ENCODE results near the gene COLEC12.
A peak's percentile ranks its signal among the peaks of the same experiment; 100 is the strongest.

The COLEC12 gene

DNA sequence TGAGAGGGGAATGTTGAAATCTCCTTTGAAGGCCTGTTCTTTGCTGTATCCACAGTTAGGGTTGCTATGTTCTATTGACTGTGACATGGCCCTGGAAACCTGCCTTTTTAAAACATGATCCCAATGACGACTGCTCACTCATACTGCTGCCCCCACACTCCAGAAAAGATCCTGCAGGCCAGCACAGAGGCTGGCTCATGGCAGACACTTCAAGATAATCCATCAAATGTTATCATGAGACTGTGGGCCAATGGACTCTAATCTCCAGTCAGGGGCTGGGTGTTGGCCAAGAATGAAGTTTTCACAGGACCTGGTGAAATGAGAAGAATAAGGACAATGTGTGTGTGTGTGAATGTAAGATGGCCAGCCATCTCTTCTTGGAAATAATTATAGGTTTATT, 173.7 kb downstream of the COLEC12 start:
- no peak overlapping the region for H3K4me3 ChIP-seq (ENCODE audit: low read depth, low read length)
- DNase-seq (ENCODE audit: low read depth) = no peak
- TF ChIP-seq, protein P1, sequence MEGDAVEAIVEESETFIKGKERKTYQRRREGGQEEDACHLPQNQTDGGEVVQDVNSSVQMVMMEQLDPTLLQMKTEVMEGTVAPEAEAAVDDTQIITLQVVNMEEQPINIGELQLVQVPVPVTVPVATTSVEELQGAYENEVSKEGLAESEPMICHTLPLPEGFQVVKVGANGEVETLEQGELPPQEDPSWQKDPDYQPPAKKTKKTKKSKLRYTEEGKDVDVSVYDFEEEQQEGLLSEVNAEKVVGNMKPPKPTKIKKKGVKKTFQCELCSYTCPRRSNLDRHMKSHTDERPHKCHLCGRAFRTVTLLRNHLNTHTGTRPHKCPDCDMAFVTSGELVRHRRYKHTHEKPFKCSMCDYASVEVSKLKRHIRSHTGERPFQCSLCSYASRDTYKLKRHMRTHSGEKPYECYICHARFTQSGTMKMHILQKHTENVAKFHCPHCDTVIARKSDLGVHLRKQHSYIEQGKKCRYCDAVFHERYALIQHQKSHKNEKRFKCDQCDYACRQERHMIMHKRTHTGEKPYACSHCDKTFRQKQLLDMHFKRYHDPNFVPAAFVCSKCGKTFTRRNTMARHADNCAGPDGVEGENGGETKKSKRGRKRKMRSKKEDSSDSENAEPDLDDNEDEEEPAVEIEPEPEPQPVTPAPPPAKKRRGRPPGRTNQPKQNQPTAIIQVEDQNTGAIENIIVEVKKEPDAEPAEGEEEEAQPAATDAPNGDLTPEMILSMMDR (IDR thresholded peaks at IDR 0.05; ENCODE audit: insufficient read depth, low read depth, low read length, missing control alignments) = no peak

DNA sequence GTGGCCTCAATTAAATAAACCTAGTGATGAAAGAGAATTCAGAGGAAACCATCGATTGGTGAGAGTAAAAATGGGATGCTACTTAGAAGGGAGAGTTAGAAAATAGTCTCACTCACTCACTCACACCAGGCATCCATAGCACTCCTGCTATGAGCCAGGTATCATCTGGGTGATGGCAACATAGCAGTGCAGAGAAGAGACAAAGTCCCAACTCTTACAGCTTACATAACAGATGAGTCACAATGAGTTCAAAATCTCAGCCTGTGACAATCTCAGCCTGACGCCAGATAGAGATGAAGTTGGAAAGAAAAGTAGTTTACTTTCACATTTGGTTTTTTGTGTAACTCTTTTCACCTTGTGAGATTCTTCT, 177.3 kb downstream of the COLEC12 start:
- no peak overlapping the region for H3K4me3 ChIP-seq (ENCODE audit: low read depth, low read length)
- TF ChIP-seq, protein P1 (IDR thresholded peaks at IDR 0.05; ENCODE audit: insufficient read depth, low read depth, low read length, missing control alignments) = no peak
- no peak for DNase-seq (ENCODE audit: low read depth)

DNA sequence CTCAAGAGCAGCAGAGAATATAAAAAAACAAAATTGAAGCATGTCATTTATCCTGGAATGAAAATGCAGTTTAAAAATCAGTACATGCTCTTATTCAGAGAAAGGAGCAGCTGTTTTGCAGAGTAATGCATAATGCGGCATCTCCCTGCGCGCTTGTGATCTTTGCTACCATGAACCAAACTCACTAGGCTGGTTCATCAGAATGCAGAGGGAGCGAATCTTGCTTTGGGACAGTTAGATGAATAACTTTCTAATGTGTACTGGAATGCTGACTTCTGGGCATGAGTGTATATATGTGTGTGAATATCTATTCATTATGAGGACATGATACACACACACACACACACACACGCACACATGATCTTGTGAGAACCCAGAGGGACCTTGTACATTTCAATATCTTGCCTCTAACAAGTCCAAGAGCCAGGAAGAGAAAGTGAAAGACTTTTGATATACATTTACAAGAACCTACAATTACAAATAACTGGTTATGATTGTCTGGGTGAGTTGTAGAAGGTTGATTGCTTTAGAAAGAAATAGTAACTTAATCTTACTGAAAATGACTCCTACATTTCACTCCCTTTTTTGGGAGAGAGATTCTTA, 178.5 kb downstream of the COLEC12 start:
- no peak overlapping the region for H3K4me3 ChIP-seq (ENCODE audit: low read depth, low read length)
- DNase-seq (ENCODE audit: low read depth) = peak; percentile 9
- TF ChIP-seq, protein P1 (IDR thresholded peaks at IDR 0.05; ENCODE audit: insufficient read depth, low read depth, low read length, missing control alignments) = no peak

DNA sequence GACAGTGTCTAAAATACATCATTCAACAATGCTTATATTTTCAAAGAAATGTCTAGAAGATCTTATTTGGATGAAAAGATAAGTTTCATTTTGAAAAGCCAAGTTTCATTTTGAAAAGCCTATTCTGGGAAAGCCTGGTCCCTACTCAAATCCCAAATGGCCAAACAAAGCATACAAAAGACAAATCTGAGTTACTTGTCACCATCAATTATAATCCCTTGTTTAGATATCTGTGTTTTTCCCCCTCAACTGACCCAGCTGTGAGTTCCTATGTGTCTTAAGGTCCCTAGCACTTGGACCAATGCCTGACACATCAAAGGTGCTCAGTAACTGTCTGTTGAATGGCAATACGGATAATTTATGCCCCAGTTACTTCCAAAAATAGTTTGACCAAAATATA, 180.3 kb downstream of the COLEC12 start:
- TF ChIP-seq, protein P1 (IDR thresholded peaks at IDR 0.05; ENCODE audit: insufficient read depth, low read depth, low read length, missing control alignments) = no peak
- no peak for DNase-seq (ENCODE audit: low read depth)
- H3K4me3 ChIP-seq (ENCODE audit: low read depth, low read length) = no peak overlapping the region

DNA sequence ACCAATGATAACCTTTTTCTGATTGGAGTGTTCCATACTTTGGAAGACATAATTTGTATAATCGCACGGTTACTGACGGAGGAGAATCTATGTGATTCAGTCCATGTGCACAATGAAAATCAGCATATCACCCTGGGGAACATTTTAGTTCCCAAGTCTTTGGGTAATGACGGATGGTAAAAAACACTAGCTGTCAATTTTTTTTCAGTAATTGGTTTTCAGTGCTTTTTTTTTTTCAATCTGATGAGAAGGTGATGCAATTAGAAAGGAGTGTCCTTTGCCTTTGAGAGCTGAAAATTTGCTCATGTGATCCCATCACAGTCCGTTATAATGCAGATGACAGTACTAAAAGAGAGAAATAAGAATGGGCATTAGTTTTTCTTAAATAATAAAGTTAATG, 180.8 kb downstream of the COLEC12 start:
- TF ChIP-seq, protein P1 (IDR thresholded peaks at IDR 0.05; ENCODE audit: insufficient read depth, low read depth, low read length, missing control alignments) = no peak
- no peak for DNase-seq (ENCODE audit: low read depth)
- H3K4me3 ChIP-seq (ENCODE audit: low read depth, low read length) = no peak overlapping the region

DNA sequence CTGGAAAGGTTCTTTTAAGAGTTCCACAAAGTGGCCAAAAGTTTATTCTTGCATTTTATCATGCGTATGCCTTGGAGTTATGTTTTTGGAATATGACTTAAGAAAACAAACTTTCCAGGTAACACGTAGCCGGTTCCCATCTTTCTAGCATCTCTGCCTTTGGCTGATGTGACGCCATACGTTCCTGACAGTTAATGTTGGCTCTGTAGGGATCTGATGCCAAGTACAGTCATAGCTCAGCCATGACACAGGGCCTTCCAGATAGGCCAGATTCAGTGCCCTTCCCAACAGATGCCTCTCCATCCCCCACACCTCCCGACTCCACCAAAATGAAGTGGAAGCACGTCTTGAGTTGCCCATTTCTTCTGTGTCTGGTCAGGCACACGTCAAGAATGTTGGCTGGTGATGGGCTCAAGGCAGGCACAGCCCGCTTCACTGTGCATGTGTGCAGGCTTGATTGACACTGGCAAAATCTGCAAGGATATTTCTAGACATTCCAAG, 181.7 kb downstream of the COLEC12 start:
- no peak overlapping the region for H3K4me3 ChIP-seq (ENCODE audit: low read depth, low read length)
- no peak for DNase-seq (ENCODE audit: low read depth)
- TF ChIP-seq, protein P1 (IDR thresholded peaks at IDR 0.05; ENCODE audit: insufficient read depth, low read depth, low read length, missing control alignments) = no peak

DNA sequence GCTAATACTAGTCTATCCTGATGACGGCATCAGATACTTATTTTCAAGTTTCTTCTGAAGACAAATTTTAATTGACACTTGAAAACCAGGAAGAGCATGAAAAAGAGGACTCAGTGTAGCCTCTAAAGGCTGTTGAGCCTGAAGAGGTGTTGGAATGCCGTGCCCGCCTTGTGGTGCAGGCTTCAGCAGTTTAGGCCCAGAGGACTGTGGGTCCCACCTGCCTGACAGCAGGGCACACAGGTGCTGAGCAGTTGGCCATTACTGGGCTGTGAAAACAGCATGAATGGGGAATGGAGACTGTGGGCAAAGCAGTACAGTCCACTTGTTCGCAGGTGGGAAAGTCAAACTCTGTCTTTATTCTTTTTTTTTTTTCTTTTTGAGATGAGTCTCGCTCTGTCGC, 182.9 kb downstream of the COLEC12 start:
- TF ChIP-seq, protein P1 (IDR thresholded peaks at IDR 0.05; ENCODE audit: insufficient read depth, low read depth, low read length, missing control alignments) = no peak
- no peak for DNase-seq (ENCODE audit: low read depth)
- H3K4me3 ChIP-seq (ENCODE audit: low read depth, low read length) = no peak overlapping the region

Measured in GM12865 (cell line).